GM06990 (cell line): ENCODE data around the gene LDLRAD1.

Source experiments
- DNase-seq: peaks from one replicate; pipeline ENCODE4 v3.0.0-alpha.2; 2011; ENCODE audit not compliant: insufficient read length; ENCODE audit errors: extremely low read depth
- H3K27me3 ChIP-seq: replicated peaks from 2 replicates; pipeline ENCODE4 v1.6.0; 2011; ENCODE audit warnings: low read length; ENCODE audit not compliant: control insufficient read depth, insufficient read depth
- H3K36me3 ChIP-seq: 2 replicates; pipeline ENCODE4 v1.5.1; 2011; ENCODE audit warnings: low read length; ENCODE audit not compliant: control insufficient read depth, insufficient read depth
- H3K4me3 ChIP-seq: replicated peaks from 2 replicates; pipeline ENCODE4 v1.5.1; 2011; ENCODE audit warnings: low read depth, mild to moderate bottlenecking, control low read depth, low read length
- TF ChIP-seq, protein P1 (sequence below): IDR thresholded peaks from 2 replicates; pipeline ENCODE4 v1.5.1; 2011; ENCODE audit warnings: low read length, control low read depth, mild to moderate bottlenecking, inconsistent platforms; ENCODE audit not compliant: insufficient read depth, poor library complexity, severe bottlenecking

The LDLRAD1 gene

DNA sequence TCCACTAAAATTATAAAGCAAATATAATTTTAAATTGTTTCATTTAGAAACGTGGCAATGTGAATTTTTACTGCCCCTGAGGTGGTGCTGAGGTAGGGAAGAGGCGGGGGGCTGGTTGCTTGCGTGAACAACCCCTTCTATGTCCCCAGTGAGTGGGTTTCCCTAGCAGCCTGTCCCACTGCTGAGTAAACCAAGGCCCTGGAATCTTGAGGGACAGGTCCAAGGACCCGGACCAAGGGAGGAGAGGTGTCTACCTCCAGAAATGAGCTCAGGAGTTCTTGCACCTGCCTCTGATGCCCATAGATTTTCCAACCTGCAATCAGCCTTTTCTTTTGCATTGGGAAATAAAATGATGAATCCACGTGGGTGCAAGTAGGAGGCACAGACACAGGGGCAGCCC, 649 bp upstream of the LDLRAD1 start:
- TF ChIP-seq, protein P1, sequence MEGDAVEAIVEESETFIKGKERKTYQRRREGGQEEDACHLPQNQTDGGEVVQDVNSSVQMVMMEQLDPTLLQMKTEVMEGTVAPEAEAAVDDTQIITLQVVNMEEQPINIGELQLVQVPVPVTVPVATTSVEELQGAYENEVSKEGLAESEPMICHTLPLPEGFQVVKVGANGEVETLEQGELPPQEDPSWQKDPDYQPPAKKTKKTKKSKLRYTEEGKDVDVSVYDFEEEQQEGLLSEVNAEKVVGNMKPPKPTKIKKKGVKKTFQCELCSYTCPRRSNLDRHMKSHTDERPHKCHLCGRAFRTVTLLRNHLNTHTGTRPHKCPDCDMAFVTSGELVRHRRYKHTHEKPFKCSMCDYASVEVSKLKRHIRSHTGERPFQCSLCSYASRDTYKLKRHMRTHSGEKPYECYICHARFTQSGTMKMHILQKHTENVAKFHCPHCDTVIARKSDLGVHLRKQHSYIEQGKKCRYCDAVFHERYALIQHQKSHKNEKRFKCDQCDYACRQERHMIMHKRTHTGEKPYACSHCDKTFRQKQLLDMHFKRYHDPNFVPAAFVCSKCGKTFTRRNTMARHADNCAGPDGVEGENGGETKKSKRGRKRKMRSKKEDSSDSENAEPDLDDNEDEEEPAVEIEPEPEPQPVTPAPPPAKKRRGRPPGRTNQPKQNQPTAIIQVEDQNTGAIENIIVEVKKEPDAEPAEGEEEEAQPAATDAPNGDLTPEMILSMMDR, result no peak
- peaks cover 3% of the 10 kb centered on the region for H3K27me3 ChIP-seq
- DNase-seq, result no peak
- no peak overlapping the region for H3K4me3 ChIP-seq
- H3K36me3 ChIP-seq, result no peaks in the 10 kb centered on the region

DNA sequence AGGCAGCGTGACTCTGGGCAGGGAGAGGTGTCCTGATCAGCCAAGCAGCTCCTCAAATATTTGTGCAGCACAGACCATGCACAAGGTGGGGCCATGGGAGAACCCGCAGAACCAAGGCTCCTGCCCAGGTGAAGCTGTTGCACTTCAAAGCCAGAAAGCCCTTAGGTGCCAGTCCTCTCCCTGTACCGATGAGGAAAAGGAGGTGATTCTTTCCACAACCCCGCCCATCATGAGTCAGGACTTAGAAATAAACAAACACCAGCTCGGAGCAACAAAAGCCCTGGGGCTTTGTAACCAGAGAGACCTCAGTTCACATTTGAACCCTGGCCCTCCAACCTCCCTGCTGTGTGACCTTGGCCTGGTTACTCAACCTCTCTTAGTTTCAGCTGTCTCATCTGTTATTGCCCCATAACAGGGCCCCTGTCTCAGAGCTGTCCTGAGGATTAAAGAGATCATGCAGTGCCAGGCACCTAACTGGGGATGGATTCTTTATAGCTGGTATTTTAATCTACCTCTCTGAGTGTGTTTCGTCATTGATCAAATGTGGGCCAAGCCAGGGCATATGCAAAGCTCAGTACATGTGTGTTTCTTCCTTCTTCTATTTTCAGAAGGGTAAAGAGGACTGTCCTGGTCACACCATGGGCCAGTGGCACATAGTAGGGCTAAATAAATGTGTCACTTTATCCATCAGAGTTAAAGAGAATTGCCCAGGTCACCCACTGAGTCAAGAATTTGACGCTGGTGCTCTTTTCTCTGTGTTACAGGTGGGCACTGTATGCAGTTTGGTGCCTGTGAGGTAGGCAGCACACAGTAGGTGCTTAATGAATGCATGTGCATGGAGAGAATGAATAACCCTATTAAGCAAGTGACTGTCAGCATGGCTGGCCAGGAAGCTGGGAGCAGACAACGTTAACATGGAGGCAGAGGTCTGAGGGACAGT, 1.4 kb downstream of the LDLRAD1 start:
- TF ChIP-seq, protein P1, result no peak
- H3K36me3 ChIP-seq, result no peaks in the 10 kb centered on the region
- peaks cover 3% of the 10 kb centered on the region for H3K27me3 ChIP-seq
- H3K4me3 ChIP-seq, result no peak overlapping the region
- DNase-seq, result no peak

- no peaks in the 10 kb centered on the region for H3K36me3 ChIP-seq
- no peak for DNase-seq
- peaks cover 4% of the 10 kb centered on the region for H3K27me3 ChIP-seq
- TF ChIP-seq, protein P1, result no peak
- no peak overlapping the region for H3K4me3 ChIP-seq
Observed at GRCh38 chr1:54014009-54014629, 3.9 kb downstream of the LDLRAD1 start.

GRCh38 chr1:54013393-54014008, 4.5 kb downstream of the LDLRAD1 start:
- no peaks in the 10 kb centered on the region for H3K36me3 ChIP-seq
- peaks cover 5% of the 10 kb centered on the region for H3K27me3 ChIP-seq
- no peak for DNase-seq
- H3K4me3 ChIP-seq, result no peak overlapping the region
- TF ChIP-seq, protein P1, result no peak

DNA sequence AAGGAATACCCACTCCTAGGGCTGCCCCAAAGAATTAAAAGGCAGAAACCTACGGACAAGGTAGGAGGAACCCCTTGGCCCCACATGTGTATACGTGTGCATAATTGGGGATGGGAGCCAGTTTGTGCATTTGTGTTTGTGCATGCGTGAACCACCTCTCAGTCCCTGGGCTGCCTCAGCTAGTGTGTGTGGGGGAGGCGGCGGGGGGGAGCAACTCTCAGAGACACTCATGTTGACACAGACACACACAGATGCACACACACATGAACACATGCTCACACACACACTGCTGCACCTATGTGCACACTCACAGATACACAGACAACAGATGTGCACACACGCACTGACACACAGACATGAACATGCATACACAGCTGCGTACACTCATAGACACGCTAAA, 5.1 kb downstream of the LDLRAD1 start:
- Histone ChIP-seq H3K4me3 (no peak overlapping the region), H3K27me3 (peaks cover 5% of the 10 kb centered on the region), H3K36me3 (no peaks in the 10 kb centered on the region)
- no peak for DNase-seq
- TF ChIP-seq, protein P1, result no peak
